PC-3 (cell line): Measurements from ENCODE around the gene TUT1. TPM values are rescaled to one million over a fixed set of nuclear protein-coding genes. Genes with fewer than 3 reads are reported as not detected.

ENCODE experiments used
- ATAC-seq: fragments of 200-7000 bp; cut with Tn5 transposase; 2 replicates; pipeline ENCODE4 v1.9.1; 2020; ENCODE audit warnings: mild to moderate bottlenecking, moderate library complexity
- BruUV-seq: library from RNA; stranded (reverse); fragments of 400-500 nt; replicated peaks from 2 replicates; lab custom pipeline; 2021; lab: Mats Ljungman, UMichigan
- CTCF ChIA-PET: fragments of 300-600 bp; sonication (Branson Sonifier 250); formaldehyde crosslinking; loops from one replicate; lab custom pipeline; 2022; ENCODE audit warnings: antibody characterized with exemption; lab: Charles Lee
- POLR2A ChIA-PET: fragments of 300-600 bp; sonication (Branson Sonifier 250); formaldehyde crosslinking; loops from one replicate; lab custom pipeline; 2022; ENCODE audit warnings: antibody characterized with exemption; ENCODE audit not compliant: unreplicated experiment; lab: Charles Lee
- DNase-seq: peaks from one replicate; pipeline ENCODE4 v3.0.0-alpha.2; 2015
- H2AFZ ChIP-seq: fragments of 300-600 bp; sonication (generic); 2 replicates; pipeline ENCODE4 v1.6.0; 2016; ENCODE audit warnings: antibody characterized with exemption, low read length
- H3F3A ChIP-seq: fragments of 300-600 bp; sonication (generic); one replicate; pipeline ENCODE4 v1.6.0; 2017; ENCODE audit warnings: antibody characterized with exemption, low read length, control low read depth, mild to moderate bottlenecking; ENCODE audit not compliant: unreplicated experiment
- H3K27ac ChIP-seq: fragments of 300-600 bp; sonication (generic); 2 replicates; pipeline ENCODE4 v1.5.1; 2016; ENCODE audit warnings: mild to moderate bottlenecking, low read length
- H3K27me3 ChIP-seq: fragments of 300-600 bp; sonication (generic); 2 replicates; pipeline ENCODE4 v1.6.1; 2016; ENCODE audit warnings: low read length, mixed read lengths
- H3K36me3 ChIP-seq: fragments of 300-600 bp; sonication (generic); 2 replicates; pipeline ENCODE4 v1.6.1; 2016; ENCODE audit warnings: low read depth, mixed run types, low read length, mixed read lengths
- H3K4me1 ChIP-seq: fragments of 300-600 bp; sonication (generic); 2 replicates; pipeline ENCODE4 v1.5.1; 2016; ENCODE audit warnings: low read length; ENCODE audit not compliant: insufficient read depth
- H3K4me2 ChIP-seq: fragments of 300-600 bp; sonication (generic); 2 replicates; pipeline ENCODE4 v1.6.0; 2016; ENCODE audit warnings: low read length
- H3K4me3 ChIP-seq: fragments of 300-600 bp; sonication (generic); 2 replicates; pipeline ENCODE4 v1.5.1; 2016; ENCODE audit warnings: mild to moderate bottlenecking, low read length, mixed read lengths
- H3K79me2 ChIP-seq: fragments of 300-600 bp; sonication (generic); 2 replicates; pipeline ENCODE4 v1.6.1; 2017; ENCODE audit warnings: low read length, mixed read lengths
- H3K9ac ChIP-seq: fragments of 300-600 bp; sonication (generic); 2 replicates; pipeline ENCODE4 v1.6.0; 2016; ENCODE audit warnings: mild to moderate bottlenecking, low read length
- H3K9me2 ChIP-seq: fragments of 300-600 bp; sonication (generic); replicated peaks from 2 replicates; pipeline ENCODE4 v1.6.1; 2016; ENCODE audit warnings: mixed run types, low read length, mixed read lengths
- H3K9me3 ChIP-seq: fragments of 300-600 bp; sonication (generic); 2 replicates; pipeline ENCODE4 v1.6.1; 2016; ENCODE audit warnings: low read length, mixed read lengths
- H4K20me1 ChIP-seq: fragments of 300-600 bp; sonication (generic); 2 replicates; pipeline ENCODE4 v1.6.1; 2016; ENCODE audit warnings: low read length, mixed read lengths
- CTCF ChIP-seq: fragments of 300-600 bp; sonication (generic); conservative IDR thresholded peaks from 2 replicates; pipeline ENCODE4 v1.5.1; 2017; ENCODE audit warnings: antibody characterized with exemption, low read depth, mild to moderate bottlenecking, low read length
- EZH2 ChIP-seq: fragments of 300-600 bp; sonication (generic); IDR thresholded peaks from one replicate; pipeline ENCODE4 v1.6.1; 2017; ENCODE audit warnings: antibody characterized with exemption, mild to moderate bottlenecking, low read length; ENCODE audit not compliant: unreplicated experiment
- EZH2phosphoT487 ChIP-seq: fragments of 300-600 bp; sonication (generic); IDR thresholded peaks from 2 replicates; pipeline ENCODE4 v1.6.1; 2018; ENCODE audit warnings: mild to moderate bottlenecking, antibody characterized with exemption, low read length, borderline replicate concordance
- intact Hi-C: fragments of 100-400 bp; cut with micrococcal nuclease; formaldehyde crosslinking; loops from 2 replicates; pipeline ENCODE4 v1.9.0; 2023
- total RNA-seq: library from RNA; depleted of rRNA; stranded (reverse); fragments of >200 nt; gene quantifications from 2 replicates; pipeline ENCODE4 v1.2.3, GENCODE V29; 2014

Gene TUT1
- total RNA-seq, 1 experiment from 2014 or later = 17.8 TPM

DNA sequence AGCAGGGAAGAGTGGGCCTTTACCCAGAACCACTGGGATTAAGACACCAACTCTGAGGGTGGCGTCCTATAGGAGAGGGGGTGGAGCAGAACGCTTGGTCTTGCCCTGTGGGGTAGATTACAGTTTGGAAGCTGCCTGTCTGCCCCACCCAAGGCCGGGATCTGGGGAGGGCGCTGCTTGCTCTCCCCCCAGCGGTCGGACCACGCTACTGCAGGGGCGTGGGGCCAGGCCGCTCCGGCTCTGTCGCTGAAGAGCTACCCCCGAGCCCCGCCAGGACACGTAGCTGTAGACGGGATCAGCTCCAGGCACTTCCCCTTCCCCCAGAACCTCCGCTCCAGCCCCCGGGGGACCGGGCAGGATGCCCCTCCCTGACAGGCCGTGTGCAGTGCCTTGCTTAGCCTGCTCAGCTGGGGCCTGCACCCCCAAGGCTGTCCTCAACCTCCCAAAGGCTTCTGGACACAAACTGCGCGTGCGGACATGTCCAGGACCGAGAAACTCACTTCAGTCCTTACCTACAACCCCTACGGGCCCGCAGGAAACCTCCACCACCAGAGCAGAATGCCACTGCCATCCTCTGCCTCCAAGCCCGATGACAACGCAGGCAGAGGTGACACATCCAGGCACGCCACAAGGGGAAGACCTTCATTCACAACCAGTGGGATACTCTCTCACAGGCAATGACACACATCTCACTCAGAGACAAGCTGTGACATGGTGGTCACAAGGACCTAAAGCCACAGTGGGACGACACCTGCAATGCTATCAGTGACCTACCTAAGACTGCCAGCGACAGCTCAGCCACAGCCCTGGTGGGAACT, 48.4 kb downstream of the TUT1 start:
- CTCF ChIA-PET = interaction anchor here (0.6 to 4.1 kb wide), 22 partner anchors 10 to 167 kb away, joined by 3 to 64 read pairs (median 6); partner anchors contain the start of genes MTA2 and TUT1
- BruUV-seq = no TSS peak
- DNase-seq (peak; percentile 92), ATAC-seq (peak; percentile 19)
- intact Hi-C loops = loop anchor here (1.0 kb wide), 4 partner anchors 35 to 149 kb away; no protein-coding TSS in a partner anchor
- Histone ChIP-seq H3K9me2 (no peaks in the 10 kb centered on the region), H4K20me1 (peaks cover 51% of the 10 kb centered on the region), H3K4me3 (peak overlapping the region; percentile 96), H3K36me3 (no peaks in the 10 kb centered on the region; the same call in 1 of the 2 replicates), H3K9ac (peak overlapping the region; percentile 97), H3K4me2 (peak overlapping the region; percentile 89), H3K9me3 (no peaks in the 10 kb centered on the region), H3K27ac (peak overlapping the region; percentile 94), H3F3A (peaks cover 16% of the 10 kb centered on the region), H2AFZ (no peak overlapping the region), H3K79me2 (peaks cover 94% of the 10 kb centered on the region), H3K4me1 (peaks cover 72% of the 10 kb centered on the region), H3K27me3 (no peaks in the 10 kb centered on the region)
- peak; percentile 98 for TF ChIP-seq CTCF
- TF ChIP-seq EZH2 = no peak
- POLR2A ChIA-PET = interaction anchor here (0.6 to 1.4 kb wide), 4 partner anchors 10 to 570 kb away, joined by 3 to 9 read pairs (median 4); no protein-coding TSS in a partner anchor

GRCh38 chr11:62542111-62542745, 49.1 kb downstream of the TUT1 start:
- POLR2A ChIA-PET = interaction anchor here (0.6 to 1.4 kb wide), 4 partner anchors 11 to 571 kb away, joined by 3 to 9 read pairs (median 4); no protein-coding TSS in a partner anchor

More at GRCh38 chr11:62542111-62542745, 49.1 kb downstream of the TUT1 start:
- H3K9me3 ChIP-seq = no peaks in the 10 kb centered on the region
- intact Hi-C loops = loop anchor here (1.0 kb wide), 4 partner anchors 34 to 148 kb away; no protein-coding TSS in a partner anchor
- peak overlapping the region; percentile 97 for H3K9ac ChIP-seq
- no peak for TF ChIP-seq EZH2
- TF ChIP-seq CTCF = no peak
- no peak for TF ChIP-seq EZH2phosphoT487
- CTCF ChIA-PET = interaction anchor here (0.9 to 4.1 kb wide), 13 partner anchors 11 to 148 kb away, joined by 3 to 64 read pairs (median 10); no protein-coding TSS in a partner anchor
- BruUV-seq = no TSS peak
- DNase-seq (no peak), ATAC-seq (no peak)
- peaks cover 12% of the 10 kb centered on the region for H3F3A ChIP-seq
- no peaks in the 10 kb centered on the region for H3K9me2 ChIP-seq
- peak overlapping the region; percentile 96 for H3K4me3 ChIP-seq
- H4K20me1 ChIP-seq = peaks cover 57% of the 10 kb centered on the region
- peaks cover 66% of the 10 kb centered on the region for H3K4me1 ChIP-seq
- peaks cover 95% of the 10 kb centered on the region for H3K79me2 ChIP-seq
- peak overlapping the region; percentile 89 for H3K4me2 ChIP-seq
- no peaks in the 10 kb centered on the region for H3K27me3 ChIP-seq
- peak overlapping the region; percentile 94 for H3K27ac ChIP-seq
- H2AFZ ChIP-seq = no peak overlapping the region
- no peaks in the 10 kb centered on the region; the same call in 1 of the 2 replicates for H3K36me3 ChIP-seq
